GM12801 (cell line): Measurements from ENCODE around the gene IL6ST.

ENCODE experiments used
- TF ChIP-seq, protein P1 (sequence below): IDR thresholded peaks from one replicate; pipeline ENCODE4 v1.5.1; 2011; ENCODE audit warnings: control low read depth; ENCODE audit not compliant: insufficient read length; ENCODE audit errors: extremely low read depth

Gene IL6ST

DNA sequence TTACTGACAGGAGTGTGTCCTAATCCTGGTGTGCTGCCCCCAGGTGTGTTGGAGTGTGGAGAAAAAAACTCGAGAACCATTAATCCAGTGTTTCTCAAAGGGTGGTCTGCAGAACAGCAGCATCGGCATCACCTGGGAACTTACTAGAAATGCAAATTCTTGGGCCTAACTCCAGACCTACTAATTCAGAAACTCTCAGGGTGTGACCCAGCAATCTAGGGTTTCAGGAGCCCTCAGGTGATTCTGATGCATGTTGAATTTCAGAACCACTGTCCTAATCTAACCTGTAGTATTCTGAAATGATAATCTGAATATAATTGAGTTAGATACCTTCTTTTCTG, 30.0 kb upstream of the IL6ST start:
- TF ChIP-seq, protein P1, sequence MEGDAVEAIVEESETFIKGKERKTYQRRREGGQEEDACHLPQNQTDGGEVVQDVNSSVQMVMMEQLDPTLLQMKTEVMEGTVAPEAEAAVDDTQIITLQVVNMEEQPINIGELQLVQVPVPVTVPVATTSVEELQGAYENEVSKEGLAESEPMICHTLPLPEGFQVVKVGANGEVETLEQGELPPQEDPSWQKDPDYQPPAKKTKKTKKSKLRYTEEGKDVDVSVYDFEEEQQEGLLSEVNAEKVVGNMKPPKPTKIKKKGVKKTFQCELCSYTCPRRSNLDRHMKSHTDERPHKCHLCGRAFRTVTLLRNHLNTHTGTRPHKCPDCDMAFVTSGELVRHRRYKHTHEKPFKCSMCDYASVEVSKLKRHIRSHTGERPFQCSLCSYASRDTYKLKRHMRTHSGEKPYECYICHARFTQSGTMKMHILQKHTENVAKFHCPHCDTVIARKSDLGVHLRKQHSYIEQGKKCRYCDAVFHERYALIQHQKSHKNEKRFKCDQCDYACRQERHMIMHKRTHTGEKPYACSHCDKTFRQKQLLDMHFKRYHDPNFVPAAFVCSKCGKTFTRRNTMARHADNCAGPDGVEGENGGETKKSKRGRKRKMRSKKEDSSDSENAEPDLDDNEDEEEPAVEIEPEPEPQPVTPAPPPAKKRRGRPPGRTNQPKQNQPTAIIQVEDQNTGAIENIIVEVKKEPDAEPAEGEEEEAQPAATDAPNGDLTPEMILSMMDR: no peak

DNA sequence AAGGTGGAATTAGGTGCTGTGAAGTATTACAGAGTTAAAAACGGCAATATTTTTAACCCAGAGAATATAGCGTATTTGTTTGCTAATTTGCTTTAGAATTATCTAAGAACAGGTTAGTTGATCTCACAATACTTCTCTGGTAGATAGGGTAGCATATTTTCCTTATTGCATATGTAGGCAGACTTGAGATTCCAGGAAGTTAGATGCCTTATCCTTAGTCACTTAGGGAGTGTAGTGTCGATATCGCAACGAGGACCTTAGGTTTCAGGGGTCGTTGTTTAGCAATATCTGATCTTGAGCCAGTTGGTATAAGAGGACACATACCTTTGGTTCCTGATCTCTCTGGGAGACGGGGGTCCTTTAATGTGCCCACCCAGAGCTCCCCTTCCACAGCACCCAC, 28.5 kb upstream of the IL6ST start:
- TF ChIP-seq, protein P1: no peak

DNA sequence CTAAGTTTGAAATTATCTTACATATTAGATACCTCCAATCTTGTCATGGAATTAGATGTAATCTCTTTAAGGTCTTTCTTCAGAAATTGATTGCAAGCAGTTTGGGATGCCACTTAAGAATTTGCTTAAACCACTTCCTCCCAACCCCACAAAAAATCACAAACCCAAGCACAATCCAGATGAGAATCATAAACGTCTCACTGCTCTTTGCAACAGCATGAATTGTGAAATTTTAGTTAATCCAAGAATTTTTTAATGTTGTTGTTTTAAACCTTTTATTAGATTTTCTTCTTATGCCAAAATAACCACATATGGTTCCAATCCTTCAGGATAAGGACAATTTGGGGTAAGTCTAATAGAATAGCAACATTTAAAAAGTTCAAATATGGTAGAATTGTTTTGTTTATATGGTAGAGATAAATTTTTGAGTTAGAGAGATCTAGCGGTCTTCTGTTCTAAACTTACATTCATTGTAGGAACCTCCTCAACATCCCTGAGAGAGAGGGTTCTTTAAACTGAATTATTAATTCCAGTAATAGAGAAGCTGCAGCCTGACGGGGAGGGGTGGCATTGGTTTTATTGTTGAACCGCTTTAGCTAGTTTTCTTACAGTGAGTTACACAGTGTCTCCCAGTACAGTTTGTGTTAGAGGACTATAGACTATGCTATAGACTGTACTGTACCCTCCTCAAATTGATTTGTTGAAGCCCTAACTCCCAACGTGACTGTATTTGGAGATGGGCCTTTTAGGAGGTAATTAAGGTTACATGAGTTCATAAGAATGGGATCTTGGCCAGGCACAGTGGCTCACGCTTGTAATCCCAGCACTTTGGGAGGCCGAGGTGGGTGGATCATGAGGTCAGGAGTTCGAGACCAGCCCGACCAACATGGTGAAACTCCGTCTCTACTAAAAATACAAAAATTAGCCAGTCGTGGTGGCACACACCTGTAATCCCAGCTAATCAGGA, 24.8 kb upstream of the IL6ST start:
- TF ChIP-seq, protein P1: no peak

DNA sequence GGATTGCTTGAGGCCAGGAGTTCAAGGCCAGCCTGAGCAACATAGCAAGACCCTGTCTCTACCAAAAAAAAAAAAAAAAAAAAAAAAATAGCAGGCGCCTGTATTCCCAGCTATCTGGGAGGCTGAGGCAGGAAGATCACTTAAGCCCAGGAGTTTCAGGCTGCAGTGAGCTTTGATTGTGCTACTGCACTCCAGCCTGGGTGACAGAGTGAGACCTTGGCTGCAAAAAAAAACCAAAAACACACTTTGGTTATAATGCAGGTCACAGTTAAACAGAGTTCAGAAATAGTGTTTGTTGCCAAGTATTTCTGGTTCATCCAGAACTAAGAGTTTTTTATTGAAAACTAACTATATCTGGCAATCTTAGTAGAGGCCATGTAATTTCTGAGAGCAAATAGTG, 24.1 kb upstream of the IL6ST start:
- TF ChIP-seq, protein P1: no peak

DNA sequence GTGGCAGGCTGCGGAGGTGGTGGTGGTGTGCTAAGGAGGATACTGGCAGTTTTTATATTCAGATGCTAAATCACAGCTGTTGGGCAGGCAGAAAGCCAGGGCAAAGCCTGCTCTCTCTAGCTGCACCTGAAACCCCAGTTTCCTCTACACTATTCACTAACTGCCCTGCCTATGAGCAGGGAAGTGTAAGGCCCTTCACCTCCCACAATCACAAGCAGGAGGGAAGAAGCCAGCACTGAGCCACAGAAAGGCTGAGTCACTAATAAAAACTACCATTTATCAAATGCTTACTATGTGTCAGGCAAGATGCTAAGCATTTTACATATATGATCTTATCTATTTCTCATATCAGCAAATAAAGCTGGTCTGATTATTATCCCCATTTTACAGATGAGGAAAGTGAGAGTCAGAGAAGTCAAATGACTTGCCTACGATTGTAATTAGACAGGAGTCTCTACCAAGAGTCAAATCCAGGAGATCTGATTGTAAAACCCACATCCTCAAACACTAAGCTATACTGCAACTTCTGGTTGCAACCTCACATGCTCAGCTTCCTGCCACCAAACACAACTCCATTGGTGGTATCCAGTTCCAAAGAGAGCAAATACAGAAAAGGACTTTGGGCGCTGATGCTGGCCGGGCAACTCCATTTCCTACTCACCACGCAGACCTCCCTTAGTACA, 17.7 kb upstream of the IL6ST start:
- TF ChIP-seq, protein P1: no peak

DNA sequence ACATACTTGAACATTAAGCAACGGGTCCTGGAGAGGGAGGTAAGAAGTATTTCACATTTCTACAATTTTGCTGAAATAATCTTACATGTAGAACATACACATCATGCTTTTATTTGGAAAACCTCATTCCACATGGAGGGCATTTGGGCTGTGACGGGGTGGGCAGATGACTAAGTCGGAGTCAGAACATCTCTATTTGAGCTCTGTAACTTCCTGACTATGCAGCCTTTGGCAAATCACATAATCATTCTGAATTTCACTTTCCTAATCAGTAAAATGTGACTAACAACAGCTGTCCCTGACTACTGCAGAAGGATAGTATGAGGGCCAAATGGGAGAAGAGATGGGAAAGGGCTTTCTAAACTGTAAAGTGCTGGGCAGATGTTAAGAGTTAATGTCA, 17.1 kb upstream of the IL6ST start:
- TF ChIP-seq, protein P1: no peak

DNA sequence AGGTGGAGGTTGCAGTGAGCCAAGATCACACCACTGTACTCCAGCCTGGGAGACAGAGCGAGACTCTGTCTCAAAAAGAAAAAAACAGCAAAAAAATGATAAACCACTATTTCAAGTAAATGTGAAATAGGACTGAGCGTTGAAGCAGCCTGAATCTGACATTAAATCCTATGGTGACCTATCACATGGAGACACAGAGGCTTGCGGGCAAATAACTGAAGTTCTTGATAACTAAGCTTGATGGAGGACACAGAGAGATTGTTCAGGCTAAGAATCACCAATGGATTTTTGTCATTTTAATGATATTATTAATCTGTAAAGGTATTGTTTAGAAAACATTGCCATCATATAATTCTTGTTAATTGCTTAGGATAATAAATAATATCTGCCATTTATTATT, 15.7 kb upstream of the IL6ST start:
- TF ChIP-seq, protein P1: no peak
